HUES64 (cell line): Measurements from ENCODE around the gene ASIC4.

ENCODE experiments used
- H3K27ac ChIP-seq: 2 replicates; pipeline ENCODE4 v1.7.0; 2013; ENCODE audit warnings: low read depth, low read length, inconsistent platforms
- H3K27me3 ChIP-seq: 2 replicates; pipeline ENCODE4 v1.6.1; 2013; ENCODE audit warnings: mild to moderate bottlenecking, low read length; ENCODE audit not compliant: insufficient read depth
- H3K36me3 ChIP-seq: 2 replicates; pipeline ENCODE4 v1.6.1; 2013; ENCODE audit warnings: mild to moderate bottlenecking, low read length; ENCODE audit not compliant: insufficient read depth
- H3K4me1 ChIP-seq: 2 replicates; pipeline ENCODE4 v1.6.1; 2013; ENCODE audit warnings: mild to moderate bottlenecking, low read length, moderate library complexity; ENCODE audit not compliant: insufficient read depth
- H3K4me3 ChIP-seq: 2 replicates; pipeline ENCODE4 v1.5.1; 2013; ENCODE audit warnings: mild to moderate bottlenecking, low read length, moderate library complexity
- H3K9ac ChIP-seq: 2 replicates; pipeline ENCODE4 v1.6.1; 2013; ENCODE audit warnings: mild to moderate bottlenecking, low read depth, low read length
- H3K9me3 ChIP-seq: 2 replicates; pipeline ENCODE4 v1.6.1; 2013; ENCODE audit warnings: low read depth, low read length; ENCODE audit not compliant: insufficient read depth
- WGBS: fragments of 150-250, 120-280 bp; methylation state at CpG from one replicate; pipeline ENCODE4 v1.1.7; 2013; ENCODE audit warnings: missing lambda C conversion rate; 5-methylcytosine and 5-hydroxymethylcytosine counted together

ASIC4 gene

DNA sequence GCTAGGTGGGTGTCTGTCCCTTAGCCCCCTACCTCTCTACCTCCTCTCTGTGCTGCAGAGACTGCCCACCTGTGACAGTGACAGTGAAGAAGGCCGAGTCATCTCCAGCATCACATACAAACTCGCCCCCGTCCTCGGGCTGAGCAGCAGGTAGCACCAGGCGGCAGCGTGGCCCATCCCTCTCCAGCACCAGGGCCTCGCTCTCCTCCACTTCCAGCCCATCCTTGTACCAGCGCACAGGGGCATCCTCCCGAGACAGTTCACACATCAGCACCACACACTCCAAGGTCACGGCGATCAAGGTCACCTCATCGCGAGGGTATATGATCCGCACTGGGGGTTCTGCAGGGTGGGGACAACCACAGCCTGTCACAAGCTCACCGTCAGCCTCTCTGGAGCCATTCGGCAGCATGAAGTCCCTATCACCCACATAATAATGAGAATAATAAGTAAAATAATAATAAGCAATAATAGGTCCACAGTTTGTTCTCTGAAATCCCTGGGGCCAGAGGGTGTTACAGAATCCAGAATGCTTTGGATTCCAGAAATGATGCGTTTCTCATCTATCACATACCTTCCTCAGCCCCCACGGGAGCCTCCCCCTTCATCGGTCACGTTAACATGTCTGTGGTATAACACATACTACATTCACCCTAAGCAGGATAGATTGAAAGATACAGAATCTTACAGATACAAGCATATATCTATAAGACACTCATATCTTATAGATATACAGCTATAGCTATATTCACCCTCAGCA is 45.1 kb downstream of the ASIC4 start:
- 94% methylated on average over 19 of the region's 20 CpGs for WGBS
- Histone ChIP-seq H3K9me3 (no peaks in the 10 kb centered on the region), H3K4me1 (peaks cover 31% of the 10 kb centered on the region), H3K27ac (no peak overlapping the region), H3K27me3 (0 out of 2 replicates have a peak, but pooled peaks cover 3% of the 10 kb centered on the region), H3K4me3 (no peak overlapping the region), H3K9ac (no peak overlapping the region), H3K36me3 (peaks cover 24% of the 10 kb centered on the region)

DNA sequence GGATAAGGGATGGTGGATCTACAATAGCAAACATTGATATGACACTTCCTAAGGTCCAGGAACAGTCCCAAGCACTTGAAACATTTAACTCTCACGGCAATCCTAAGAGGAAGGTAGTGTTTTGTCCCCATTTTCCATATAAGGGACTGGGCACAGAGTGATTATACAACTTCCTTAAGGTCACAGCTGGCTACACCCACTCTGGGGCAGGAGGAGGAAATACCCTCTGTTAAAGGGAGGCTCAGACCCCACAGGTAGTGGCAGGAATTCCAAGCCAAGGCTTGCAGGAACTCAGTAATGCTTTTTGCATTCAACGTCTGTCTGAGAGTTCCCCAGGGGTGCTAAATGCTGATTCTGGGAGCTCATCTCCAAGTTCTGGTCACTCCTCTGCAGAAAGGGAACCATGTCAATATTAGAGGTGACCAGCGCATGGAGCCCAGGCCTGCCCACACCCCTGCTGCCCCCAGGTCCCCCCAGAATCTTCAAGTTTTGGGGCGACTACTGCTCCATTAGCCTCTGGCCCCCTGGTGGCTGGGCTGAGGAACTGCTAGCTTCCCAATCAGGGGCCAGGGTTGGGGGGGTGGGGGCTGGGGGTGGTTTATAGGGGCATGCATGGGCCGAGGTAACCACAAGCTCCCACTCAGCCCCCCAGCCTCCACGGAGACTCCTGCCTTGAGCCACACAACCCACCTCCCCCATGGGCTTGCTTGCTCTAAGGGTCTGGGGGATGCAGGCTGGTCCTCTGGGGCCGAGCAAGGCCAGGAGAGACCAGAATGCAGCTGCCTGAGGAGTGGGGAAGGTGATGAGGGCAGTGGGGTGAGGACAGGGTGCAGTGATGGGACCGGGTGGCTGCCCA is 46.0 kb downstream of the ASIC4 start:
- peak overlapping the region; percentile 15; the same call in 1 of the 2 replicates for H3K27ac ChIP-seq
- no peak overlapping the region for H3K4me3 ChIP-seq
- H3K9ac ChIP-seq: no peak overlapping the region
- 48% methylated on average over 5 of the region's 8 CpGs for WGBS
- H3K36me3 ChIP-seq: peaks cover 30% of the 10 kb centered on the region
- no peaks in the 10 kb centered on the region for H3K27me3 ChIP-seq
- H3K4me1 ChIP-seq: peaks cover 41% of the 10 kb centered on the region
- H3K9me3 ChIP-seq: no peaks in the 10 kb centered on the region

DNA sequence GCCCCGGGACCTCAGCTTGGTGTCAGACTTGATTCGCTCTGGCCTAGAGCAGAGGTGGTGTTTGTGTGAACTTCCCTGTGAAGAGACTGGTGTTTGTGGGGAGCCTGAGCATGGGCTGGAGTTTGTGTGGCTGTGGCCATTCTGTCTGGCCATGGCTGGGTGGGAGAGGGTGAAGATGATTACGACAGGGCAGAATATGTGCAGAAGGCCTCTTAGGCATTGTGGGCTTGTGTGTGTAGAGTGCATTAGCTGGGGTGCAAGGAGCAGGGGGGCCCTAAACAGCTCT is 46.6 kb downstream of the ASIC4 start:
- peaks cover 46% of the 10 kb centered on the region for H3K4me1 ChIP-seq
- no peaks in the 10 kb centered on the region for H3K9me3 ChIP-seq
- no peak overlapping the region for H3K9ac ChIP-seq
- H3K36me3 ChIP-seq: peaks cover 30% of the 10 kb centered on the region
- 81% methylated on average over 3 of the region's 3 CpGs for WGBS
- no peak overlapping the region for H3K4me3 ChIP-seq
- H3K27me3 ChIP-seq: no peaks in the 10 kb centered on the region
- H3K27ac ChIP-seq: peak overlapping the region; percentile 35

DNA sequence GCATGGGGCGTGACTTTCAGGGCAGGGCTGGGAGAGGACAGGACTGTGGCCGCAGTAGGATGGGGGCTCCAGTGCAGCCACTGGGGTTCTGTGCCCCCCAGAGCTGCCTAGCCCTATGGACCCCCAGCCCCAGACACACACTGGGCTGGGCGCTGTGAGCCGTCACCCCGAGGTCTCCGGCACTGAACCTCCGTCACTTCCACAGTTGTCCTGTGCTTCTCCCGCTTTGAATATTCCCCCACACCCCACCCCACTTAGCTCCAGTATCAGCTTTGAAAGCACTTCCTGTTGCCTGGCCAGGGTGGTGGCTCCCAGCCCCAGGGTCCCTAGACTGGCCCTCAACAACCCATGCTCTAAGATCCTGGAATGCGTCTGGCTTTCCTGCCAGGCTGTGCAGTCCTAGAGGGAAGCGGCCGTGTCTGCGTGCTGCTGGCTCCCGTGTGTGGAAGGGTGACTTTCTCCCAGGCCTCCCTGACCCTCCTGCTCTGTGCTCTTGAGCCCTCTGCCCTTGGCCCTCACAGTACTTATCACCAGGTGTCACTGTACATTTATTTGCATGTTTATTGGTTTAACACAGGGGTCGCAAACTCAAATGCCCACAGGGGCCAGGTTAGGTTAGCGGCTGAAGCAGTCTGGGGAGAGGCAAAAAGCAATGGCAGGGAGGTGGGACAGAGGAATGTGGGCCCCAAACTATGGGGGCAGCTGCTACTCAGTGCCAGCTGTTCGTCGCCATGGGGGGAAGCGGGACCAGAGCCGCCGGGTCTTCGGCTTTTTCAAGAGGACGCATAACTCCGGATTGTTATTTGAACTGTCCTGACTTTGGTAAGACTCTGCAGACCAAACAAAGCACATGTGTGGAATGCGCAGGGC is 47.1 kb downstream of the ASIC4 start:
- H3K9ac ChIP-seq: peak overlapping the region; percentile 49; the same call in 1 of the 2 replicates
- H3K27me3 ChIP-seq: no peaks in the 10 kb centered on the region
- peaks cover 28% of the 10 kb centered on the region for H3K36me3 ChIP-seq
- H3K4me3 ChIP-seq: no peak overlapping the region
- peak overlapping the region; percentile 79 for H3K27ac ChIP-seq
- 73% methylated on average over 24 of the region's 24 CpGs for WGBS
- H3K9me3 ChIP-seq: no peaks in the 10 kb centered on the region
- peaks cover 52% of the 10 kb centered on the region for H3K4me1 ChIP-seq

DNA sequence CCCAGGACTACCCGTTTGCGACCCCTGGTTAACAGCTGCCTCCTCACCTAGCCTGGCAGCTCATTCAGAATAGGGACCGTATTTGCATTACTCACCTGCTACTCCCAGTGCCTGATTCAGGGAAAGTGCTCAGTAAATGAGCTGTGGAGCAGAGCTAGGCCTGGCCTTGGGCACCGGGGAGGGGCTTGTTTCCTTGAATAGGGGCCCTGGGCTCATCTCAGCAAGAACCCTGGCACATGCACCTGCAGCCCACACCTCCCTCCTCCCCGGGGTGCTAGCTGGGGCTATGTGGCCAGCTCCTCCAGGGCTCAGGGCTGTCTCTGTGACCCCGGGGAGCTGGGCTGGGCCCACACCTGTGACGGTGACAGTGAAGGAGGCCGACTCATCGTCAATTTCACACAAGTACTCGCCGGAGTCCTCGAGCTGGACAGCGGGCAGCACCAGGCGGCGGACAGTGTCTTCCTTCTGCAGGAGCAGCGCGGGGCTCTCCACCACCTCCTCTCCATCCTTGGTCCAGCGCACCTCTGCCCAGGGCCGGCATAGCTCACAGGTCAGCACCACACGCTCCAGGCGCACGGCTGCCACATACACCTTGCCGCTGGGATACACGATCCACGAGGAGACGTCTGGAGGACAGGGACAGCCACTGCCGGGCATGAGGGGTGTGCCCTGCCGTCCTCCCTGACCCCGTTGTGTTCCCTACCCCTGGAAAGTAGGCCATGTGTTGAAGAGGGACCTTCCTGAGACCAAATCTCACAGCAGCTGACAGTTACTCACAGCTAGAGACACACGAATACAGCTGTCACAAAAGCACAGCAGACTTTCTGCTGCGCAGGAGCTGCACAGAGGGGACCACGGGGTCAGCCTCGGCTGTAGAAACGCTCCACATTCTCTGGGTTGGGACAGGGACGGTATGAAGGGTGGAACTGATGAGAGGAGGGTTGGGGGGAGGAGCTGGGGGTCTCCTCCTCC is 48.1 kb downstream of the ASIC4 start:
- Histone ChIP-seq H3K27ac (peak overlapping the region; percentile 79), H3K9me3 (no peaks in the 10 kb centered on the region), H3K4me3 (no peak overlapping the region), H3K36me3 (peaks cover 32% of the 10 kb centered on the region), H3K9ac (0 out of 2 replicates have a peak overlapping the region, but pooled peaks have one; percentile 49), H3K27me3 (no peaks in the 10 kb centered on the region), H3K4me1 (peaks cover 53% of the 10 kb centered on the region)
- 83% methylated on average over 35 of the region's 35 CpGs for whole genome bisulfite sequencing

DNA sequence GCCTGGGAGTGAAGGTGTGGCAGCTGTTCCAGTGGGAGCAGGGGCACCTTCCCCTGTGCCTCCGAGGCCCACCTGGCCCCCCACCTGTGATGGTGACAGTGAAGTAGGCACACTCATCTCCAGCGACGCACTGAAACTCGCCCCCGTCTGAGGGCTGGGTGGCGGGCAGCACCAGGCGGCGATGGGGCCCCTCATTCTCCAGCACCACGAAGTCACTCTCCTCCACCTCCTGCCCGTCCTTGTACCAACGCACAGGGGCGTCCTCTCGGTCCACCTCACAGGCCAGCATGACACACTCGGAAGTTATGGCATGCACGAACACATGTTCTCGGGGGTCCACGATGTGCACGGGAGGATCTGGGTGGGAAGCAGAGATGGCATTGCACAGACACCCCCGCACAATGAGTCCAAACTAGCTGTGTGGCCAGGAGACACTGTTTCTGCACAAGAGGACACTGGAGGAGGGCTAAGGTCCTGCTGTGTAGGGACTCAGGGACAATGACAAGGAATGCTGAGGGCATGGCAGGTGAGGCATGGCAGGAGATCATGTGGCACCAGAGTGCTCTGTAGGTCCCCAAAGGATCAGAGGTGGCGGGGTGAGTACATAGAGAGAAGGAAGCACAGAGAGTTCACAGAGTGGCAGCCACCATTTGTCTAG is 49.1 kb downstream of the ASIC4 start:
- 94% methylated on average over 20 of the region's 20 CpGs for WGBS
- peaks cover 42% of the 10 kb centered on the region for H3K36me3 ChIP-seq

DNA sequence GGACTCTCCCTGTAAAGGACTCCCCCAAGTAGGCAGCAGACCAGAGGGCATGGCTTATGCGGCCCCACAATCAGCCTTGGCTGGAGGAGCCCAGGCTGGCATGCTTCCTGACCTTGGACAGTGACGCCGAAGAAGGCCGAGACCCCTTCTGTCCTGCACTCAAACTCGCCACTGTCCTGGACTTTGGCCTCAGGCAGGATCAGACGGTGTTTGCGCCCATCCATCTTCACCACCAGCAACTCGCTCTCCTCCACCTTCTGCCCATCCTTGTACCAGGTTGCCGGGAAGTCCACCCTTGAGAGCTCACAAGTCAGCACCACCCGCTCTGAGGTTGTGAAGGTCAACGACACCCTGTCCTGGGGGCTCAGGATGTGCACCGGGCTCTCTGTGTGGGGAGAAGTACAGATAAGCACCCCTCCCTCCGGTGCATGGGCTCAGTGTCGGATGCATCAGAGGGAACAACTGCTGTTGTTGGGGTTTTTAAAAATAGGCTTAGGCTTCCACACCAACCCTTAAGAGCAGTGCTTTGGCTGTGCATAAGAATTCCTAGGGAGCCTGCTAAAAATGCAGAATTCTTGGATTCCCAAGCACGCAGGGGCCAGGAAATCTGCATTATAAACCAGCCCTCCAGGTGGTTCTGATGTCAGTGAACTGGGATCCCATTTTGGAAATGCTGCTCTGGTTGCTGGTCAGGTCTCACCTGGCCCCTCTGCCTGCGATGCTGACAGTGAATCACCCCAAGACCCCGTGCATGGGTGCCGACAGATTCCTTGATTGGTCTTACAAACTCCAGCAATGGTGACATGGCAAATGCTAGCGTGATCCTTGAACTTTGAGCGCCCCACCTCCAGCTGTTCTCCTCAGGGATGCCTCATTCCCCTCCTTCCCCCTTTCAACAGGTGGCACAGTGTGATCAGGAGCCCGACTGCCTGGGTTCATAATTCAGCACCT is 51.1 kb downstream of the ASIC4 start:
- peak overlapping the region; percentile 99 for H3K27ac ChIP-seq
- peak overlapping the region; percentile 29 for H3K4me3 ChIP-seq
- peaks cover 53% of the 10 kb centered on the region for H3K36me3 ChIP-seq
- 46% methylated on average over 21 of the region's 21 CpGs for WGBS
- peaks cover 54% of the 10 kb centered on the region for H3K4me1 ChIP-seq
- peak overlapping the region; percentile 68 for H3K9ac ChIP-seq
- H3K9me3 ChIP-seq: no peaks in the 10 kb centered on the region
- peaks cover 11% of the 10 kb centered on the region for H3K27me3 ChIP-seq

More for the DNA sequence above, 49.1 kb downstream of the ASIC4 start:
- peaks cover 53% of the 10 kb centered on the region for H3K4me1 ChIP-seq
- no peak overlapping the region for H3K9ac ChIP-seq
- no peak overlapping the region for H3K27ac ChIP-seq
- no peaks in the 10 kb centered on the region for H3K9me3 ChIP-seq
- no peaks in the 10 kb centered on the region for H3K27me3 ChIP-seq
- no peak overlapping the region for H3K4me3 ChIP-seq

DNA sequence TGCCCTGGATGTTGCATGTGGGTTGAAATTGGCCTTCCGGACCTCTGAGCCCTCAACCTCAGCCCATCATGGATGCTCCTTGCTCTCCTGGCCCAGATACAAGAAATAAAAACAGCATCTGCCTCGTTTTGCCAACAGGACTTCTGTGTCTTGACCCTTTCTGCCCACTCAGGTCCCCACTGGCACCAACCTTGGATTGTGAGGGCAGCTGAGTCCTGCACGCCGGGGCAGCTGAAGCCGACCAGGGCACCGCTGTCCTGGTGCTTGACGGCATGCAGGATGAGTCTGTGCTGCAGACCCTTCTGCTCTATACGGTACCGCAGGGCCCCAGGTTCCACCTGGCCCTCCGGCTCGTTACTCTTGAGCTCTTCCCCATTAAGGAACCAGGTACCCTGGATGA is 52.4 kb downstream of the ASIC4 start:
- peak overlapping the region; percentile 99; the same call in 1 of the 2 replicates for H3K27ac ChIP-seq
- no peaks in the 10 kb centered on the region for H3K9me3 ChIP-seq
- H3K4me3 ChIP-seq: no peak overlapping the region
- no peak overlapping the region for H3K9ac ChIP-seq
- H3K36me3 ChIP-seq: peaks cover 53% of the 10 kb centered on the region
- 84% methylated on average over 11 of the region's 11 CpGs for WGBS
- H3K27me3 ChIP-seq: peaks cover 13% of the 10 kb centered on the region
- H3K4me1 ChIP-seq: peaks cover 45% of the 10 kb centered on the region

DNA sequence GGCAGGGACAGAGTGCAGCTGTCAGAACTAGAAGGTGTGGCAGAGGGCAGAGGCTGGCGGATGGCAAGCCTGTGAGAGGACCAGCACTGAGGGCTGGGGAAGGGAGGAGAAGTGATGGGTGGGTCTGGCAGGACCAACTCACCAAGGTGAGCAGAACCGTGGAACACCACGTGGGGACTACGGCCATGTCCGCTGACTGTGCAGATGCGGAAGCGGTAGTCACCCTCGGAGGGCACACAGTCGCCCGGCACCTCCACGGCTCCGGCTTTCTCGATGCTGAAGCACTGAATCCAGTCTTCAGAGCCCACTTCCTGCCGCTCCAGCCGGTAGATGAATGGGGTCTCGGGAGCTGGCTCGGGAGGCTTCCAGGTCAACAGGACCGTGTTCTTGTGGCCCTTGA is 52.8 kb downstream of the ASIC4 start:
- WGBS: 93% methylated on average over 18 of the region's 18 CpGs
- Histone ChIP-seq H3K9me3 (no peaks in the 10 kb centered on the region), H3K4me3 (no peak overlapping the region), H3K27ac (no peak overlapping the region), H3K27me3 (peaks cover 13% of the 10 kb centered on the region), H3K4me1 (peaks cover 45% of the 10 kb centered on the region), H3K36me3 (peaks cover 53% of the 10 kb centered on the region), H3K9ac (no peak overlapping the region)
